IPS DF 4.7 (cell line): Measurements from ENCODE around the gene PLA2G4E.

Source experiments
- DNase-seq: peaks from one replicate; pipeline ENCODE4 v3.0.0-alpha.2; 2013; ENCODE audit warnings: low spot score; ENCODE audit errors: extremely low read depth

Gene PLA2G4E

GRCh38 chr15:42021593-42021992, 751 bp upstream of the PLA2G4E start:
- DNase-seq: no peak

DNA sequence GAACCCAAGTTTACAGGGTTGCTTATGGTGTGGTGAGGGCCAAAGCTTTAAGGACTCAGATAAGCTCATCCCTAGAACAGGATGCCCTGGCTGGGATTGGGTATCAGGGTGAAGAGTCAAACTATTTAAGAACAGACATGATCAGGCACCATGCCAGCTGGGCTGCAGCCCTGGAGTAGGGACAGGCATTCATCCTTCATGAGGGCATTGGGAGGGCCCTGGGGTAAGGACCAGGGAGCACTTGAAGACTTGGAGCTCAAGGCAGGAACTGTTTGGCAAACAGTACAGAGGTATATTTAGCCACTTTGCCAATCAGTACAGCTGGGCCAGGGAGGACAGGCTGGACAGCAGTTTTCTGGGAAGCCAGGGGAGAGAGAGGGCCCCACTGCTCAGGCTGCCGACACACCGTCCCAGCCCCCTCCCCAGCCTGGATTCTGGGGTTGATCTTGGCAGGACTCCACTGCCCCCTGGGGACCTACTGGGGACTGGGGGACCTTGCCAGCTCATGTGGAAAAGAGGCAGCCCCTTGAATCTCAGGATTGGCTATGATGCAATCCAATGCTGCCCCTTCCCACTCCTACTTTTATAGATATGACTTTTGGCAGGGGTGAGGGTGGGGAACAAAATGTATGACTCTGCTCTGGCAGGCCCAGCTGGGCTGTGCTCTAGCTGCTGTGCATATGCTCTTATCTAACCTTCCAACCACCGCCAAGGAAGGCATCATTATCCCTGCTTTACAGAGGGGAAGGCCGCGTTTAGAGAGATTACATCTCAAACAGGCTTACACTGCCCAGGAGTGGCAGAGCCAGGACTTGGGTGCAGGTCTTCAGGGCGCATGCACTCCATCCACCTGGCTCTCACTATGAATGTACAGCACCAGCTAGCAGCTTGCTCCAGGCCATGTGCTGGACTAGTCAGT, 2.3 kb downstream of the PLA2G4E start:
- no peak for DNase-seq

DNA sequence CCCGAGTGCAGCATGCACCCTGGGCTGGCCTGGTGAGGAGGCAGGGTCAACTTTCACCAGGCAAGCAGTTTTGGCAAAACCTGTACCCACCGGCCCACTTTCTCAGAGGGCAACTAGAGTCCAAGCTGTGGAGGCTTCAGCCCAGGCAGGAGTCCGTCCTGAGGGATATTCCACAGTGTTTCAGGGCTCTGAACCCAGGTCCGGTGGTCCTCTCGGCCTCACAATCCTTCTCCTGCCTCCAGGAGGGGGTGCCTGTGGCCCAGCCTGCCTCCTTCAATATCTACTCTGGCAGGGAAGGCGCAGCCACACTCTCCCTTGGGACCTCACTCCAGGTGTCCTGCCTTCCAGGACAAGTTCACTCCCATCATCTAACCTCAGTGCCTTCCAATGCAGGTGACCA, 3.9 kb downstream of the PLA2G4E start:
- no peak for DNase-seq

DNA sequence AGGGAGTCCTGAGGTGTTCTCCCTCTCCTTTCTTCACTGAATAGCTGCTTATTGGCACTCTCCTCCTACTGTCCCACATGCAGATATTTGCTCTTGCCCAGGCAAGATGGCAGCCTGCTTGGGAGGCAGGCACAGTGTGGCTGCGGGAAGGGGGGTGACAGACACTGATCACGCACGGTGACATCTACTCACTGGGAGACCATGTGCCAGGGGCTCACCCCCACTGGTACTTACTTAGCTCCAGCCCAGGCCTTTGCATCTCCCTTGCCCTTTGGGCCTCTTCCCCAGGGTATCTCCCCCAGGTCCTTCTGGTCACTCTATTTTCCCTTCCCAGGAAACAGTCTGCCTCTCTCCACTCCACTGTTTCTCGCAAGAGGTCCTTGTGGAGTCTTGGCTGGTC, 6.4 kb downstream of the PLA2G4E start:
- DNase-seq: no peak

- no peak for DNase-seq
Measured at GRCh38 chr15:42012928-42013482, 7.8 kb downstream of the PLA2G4E start.

- no peak for DNase-seq
Measured at GRCh38 chr15:42012241-42012640, 8.6 kb downstream of the PLA2G4E start.

GRCh38 chr15:42011074-42011473, 9.8 kb downstream of the PLA2G4E start:
- no peak for DNase-seq

DNA sequence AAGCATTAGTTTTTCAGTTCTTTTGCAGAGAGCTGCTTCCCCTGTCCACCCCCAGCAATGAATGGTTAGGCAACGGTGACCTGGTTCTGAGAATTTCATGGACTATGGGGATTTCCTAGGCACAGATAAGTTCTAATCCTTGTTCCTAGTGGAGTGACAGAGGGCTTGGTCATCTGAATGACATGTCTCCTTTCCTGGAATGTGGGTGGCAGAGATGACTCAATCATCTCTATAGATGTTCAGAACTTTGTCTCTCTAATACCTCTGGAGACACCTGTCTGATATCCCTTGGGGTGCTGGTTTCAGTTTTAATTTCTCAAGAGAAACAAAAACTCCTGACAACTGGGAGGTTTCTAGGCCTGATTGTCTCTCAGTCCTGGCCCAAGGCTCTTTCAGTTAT, 10.4 kb downstream of the PLA2G4E start:
- DNase-seq: no peak

GRCh38 chr15:42009474-42009873, 11.4 kb downstream of the PLA2G4E start:
- no peak for DNase-seq

DNA sequence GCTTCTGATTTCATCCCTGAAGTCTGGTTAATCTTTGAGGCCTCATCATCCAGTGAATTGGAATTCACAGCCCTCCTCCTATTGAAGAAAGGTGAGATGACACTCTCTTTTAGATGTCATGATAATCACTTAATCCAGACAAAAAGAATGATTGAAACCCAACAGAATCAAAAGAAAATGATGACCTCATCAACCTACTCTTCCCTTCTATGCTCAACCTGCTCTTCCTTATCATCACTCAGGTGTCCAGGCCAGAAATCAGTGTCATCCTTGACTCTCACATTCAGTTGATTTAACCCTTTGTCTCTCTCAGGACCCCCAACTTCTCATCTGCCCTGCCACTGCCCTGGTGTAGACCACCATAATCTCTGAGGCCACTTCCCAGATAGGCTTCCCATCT, 11.8 kb downstream of the PLA2G4E start:
- DNase-seq: no peak

- no peak for DNase-seq
Measured at GRCh38 chr15:42007386-42007785, 13.5 kb downstream of the PLA2G4E start.

DNA sequence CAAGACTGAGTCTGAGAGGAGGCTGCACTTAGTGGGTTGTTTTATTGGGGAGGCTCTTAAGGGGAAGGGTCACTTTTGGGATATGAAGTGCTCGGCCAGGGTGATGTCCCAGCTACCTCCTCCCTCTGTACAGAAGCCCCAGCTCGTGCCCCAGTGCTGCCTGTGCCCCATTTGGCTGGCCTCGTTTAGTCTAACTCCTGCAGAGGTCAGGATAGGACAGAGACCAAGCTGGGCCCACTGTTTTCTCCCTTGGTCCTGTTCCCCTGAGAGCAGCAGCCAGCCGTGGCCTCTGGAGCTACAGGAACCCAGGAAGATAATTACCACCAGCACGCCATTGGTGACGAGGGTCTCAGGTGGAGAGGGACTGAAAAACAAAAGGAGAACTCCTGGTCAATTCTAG, 18.5 kb downstream of the PLA2G4E start:
- no peak for DNase-seq

- no peak for DNase-seq
Measured at GRCh38 chr15:42001236-42001635, 19.6 kb downstream of the PLA2G4E start.

DNA sequence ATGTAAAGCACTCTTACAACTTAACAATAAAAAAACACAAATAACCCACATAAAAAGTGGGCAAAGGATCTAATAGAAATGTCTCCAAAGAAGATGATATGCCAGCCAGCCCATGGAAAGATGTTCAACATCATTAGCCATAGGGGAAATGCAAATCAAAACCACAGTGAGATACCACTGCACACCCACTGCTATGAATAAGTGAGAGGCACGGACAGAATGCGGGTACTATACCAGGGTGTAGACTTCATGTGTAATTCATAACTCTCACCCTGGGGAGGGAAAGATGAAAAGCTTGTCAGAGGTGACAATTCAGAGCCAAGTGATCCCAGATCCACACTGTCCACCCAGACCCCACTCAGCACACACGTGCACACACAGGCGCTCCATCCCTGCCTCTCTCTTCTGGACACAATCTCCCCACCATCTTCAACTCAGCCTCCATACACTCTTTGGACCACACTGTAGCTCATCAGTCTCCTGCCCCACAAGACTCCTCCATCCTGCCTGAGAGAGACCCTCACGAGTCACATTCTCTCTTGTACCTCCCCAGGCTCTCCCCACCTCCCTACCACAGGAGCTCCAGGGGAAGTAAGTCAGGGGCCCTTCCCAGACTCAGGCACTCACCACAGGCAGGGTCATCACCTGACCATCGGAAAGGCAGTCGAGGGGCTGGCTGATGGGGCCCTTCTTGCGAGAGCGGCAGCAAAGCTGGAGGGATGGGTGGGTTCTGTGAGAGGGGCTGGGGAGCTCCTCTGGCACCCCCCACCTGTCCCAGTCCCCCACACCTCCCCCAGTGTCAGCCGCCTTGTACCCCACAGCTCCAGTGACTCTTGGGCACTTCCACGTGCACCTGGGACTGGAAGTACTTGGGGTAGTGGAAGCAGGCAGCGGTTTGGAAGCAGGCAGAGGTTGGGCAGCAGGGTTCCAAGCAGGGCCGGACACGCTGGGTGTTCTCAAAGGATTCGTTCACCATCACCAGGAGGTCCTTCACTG, 21.3 kb downstream of the PLA2G4E start:
- no peak for DNase-seq

GRCh38 chr15:41997845-41998244, 23.0 kb downstream of the PLA2G4E start:
- no peak for DNase-seq

DNA sequence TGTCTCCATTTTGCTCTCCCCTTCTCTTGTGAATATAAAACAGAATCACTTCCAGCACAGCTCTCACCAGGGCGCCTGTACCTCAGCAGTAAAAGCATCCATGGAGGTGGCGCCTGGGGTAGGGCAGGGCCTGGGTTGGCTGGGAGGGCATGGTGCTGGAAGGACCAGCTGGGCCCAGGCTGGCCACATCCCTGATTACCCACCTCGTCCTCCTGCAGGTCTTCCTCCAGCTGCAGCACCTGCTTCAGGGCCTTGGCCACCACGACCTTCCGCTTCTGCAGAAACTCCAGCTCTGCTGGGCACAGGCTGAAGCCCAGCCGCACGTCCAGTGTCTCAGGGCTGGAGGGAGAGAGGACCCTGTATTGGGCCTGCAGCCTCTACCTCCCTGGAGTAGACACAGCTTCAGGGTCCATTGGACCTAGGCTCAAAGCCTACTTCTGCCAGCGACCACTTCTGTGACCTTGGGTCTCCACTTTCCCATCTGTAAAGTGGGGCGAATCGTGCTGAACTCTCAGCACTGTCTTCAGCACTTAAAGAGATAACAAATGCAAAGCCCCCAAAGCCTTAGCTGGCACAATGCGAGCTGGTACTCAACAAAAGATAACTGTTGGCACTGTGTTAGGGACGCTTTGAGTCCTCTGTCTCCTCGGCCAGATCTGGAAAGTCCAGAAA, 23.8 kb downstream of the PLA2G4E start:
- no peak for DNase-seq

GRCh38 chr15:41996376-41996775, 24.5 kb downstream of the PLA2G4E start:
- DNase-seq: no peak

GRCh38 chr15:41995476-41995855, 25.4 kb downstream of the PLA2G4E start:
- DNase-seq: no peak

DNA sequence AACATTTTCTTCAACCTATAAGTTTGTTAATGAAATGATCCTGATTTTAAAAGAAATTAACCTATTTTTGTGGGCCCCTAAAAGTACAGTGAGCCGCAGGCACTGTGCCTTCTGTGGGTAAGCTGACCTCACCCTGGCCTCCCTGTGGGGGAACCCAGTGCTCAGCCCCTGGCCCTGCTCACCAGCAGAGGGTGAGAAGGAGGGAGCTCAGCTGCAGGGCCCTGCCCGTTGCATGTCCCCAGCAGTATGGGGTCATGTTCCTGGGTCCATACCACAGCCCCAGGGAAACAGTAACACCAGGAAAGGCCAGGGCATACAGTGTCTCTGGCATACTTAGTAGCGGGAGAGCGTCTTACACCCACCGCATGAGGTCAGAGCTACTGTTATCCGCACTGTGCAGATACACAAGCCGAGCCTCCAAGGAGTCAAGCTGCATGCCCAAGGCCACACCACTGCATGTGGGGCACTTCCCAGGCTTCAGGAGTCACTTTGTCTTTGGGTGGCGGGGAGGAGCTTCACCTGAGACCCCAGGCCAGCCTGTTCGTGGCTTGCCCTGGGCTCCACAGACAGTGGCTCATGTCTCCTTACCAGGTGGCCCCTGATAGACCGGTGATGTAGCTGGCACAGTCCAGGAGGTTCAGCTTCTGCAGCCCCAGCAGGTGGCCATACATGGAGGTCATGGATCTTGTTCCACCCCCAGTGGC, 25.9 kb downstream of the PLA2G4E start:
- DNase-seq: no peak

- no peak for DNase-seq
Measured at GRCh38 chr15:41994171-41994650, 26.6 kb downstream of the PLA2G4E start.
